Heart left ventricle (tissue), 13 donors: ENCODE measurements around the gene NBL1.

Source experiments
- CTCF ChIP-seq, 12 donors: fragments of 200-600 bp; sonication (generic) in 4 of 12; IDR thresholded peaks; one replicate each; pipeline versions ENCODE4 v1.5.0 to v1.8.0; 2018 to 2022; ENCODE audit warnings: antibody characterized with exemption in 12 of 12, mild to moderate bottlenecking in 5 of 12
- POLR2A ChIP-seq, 2 donors: fragments of 450-650 bp; IDR thresholded peaks; one replicate each; pipeline ENCODE4 v1.6.1; 2017; ENCODE audit warnings: antibody characterized with exemption in 2 of 2, mild to moderate bottlenecking in 2 of 2, moderate library complexity in 2 of 2
- donor health status: ischemic (EF 13 %, LVEDD 7.1; RV severe dilation, severe dysfunction).
- donor health status: DM: no; HTN: yes; CAD: no.
- donor health status: DM: no; HTN: no; CAD: no.
- donor health status: ischemic (EF 25% LVEDD 6.9; RV normal size, moderate dysfunction).
- donor health status: ischemic (EF 25% LVEDD 5.7; RV mildly dilated, moderate dysfunction).
- donor health status: ischemic (EF 35%, LVEDD 5.7; RV mildly dilated, moderate dysfunction).
- donor health status: nonischemic (EF 11% LVEDD 7.7; RV severe dilation, severe dysfunction).
- donor health status: DM: yes; HTN: yes; CAD: no.
- donor health status: PGD.
- donor health status: ischemic (EF 29% LVEDD 5.4; RV normal size, mild dysfunction).
- donor health status: nonischemic (EF 23%, LVEDD 6.1; RV moderate dilation, normal function).

GRCh38 chr1:19637606-19638005, 6.5 kb upstream of the NBL1 start:
- no peak for TF ChIP-seq CTCF (IDR thresholded peaks at IDR 0.05)
- no peak for TF ChIP-seq POLR2A (IDR thresholded peaks at IDR 0.05)
